Mesendoderm (in vitro differentiated cells): ENCODE data around the gene TM2D1.
"Not testable (repeated sequence)": the region's sequence is repeated elsewhere in the genome, so short reads cannot be mapped to it uniquely, and the experiment has no call there.

ENCODE experiments used
- DNase-seq: peaks from one replicate; pipeline ENCODE4 v3.0.0; 2013
- H2AK5ac ChIP-seq: 2 replicates; pipeline ENCODE4 v1.6.1; 2013; ENCODE audit warnings: low read length, inconsistent platforms
- H2BK120ac ChIP-seq: 2 replicates; pipeline ENCODE4 v1.6.1; 2013; ENCODE audit warnings: low read depth, mild to moderate bottlenecking, low read length, moderate library complexity, mixed read lengths
- H2BK15ac ChIP-seq: replicated peaks from 2 replicates; pipeline ENCODE4 v1.6.1; 2013; ENCODE audit warnings: low read depth, mild to moderate bottlenecking, moderate library complexity
- H2BK5ac ChIP-seq: 2 replicates; pipeline ENCODE4 v1.6.1; 2013; ENCODE audit warnings: low read length, inconsistent platforms
- H3K18ac ChIP-seq: 2 replicates; pipeline ENCODE4 v1.6.1; 2013; ENCODE audit warnings: mild to moderate bottlenecking, low read length, mixed read lengths
- H3K23ac ChIP-seq: one replicate; pipeline ENCODE4 v1.6.1; 2013; ENCODE audit warnings: low read length
- H3K27ac ChIP-seq: 2 replicates; pipeline ENCODE4 v1.5.1; 2013; ENCODE audit warnings: low read depth, mild to moderate bottlenecking, inconsistent platforms, low read length, moderate library complexity
- H3K27me3 ChIP-seq: 2 replicates; pipeline ENCODE4 v1.6.1; 2013; ENCODE audit warnings: low read length, control low read depth, mild to moderate bottlenecking, inconsistent platforms; ENCODE audit not compliant: insufficient read depth, poor library complexity
- H3K36me3 ChIP-seq: 2 replicates; pipeline ENCODE4 v1.6.1; 2013; ENCODE audit warnings: low read length, inconsistent platforms; ENCODE audit not compliant: control insufficient read depth, insufficient read depth
- H3K4ac ChIP-seq: one replicate; pipeline ENCODE4 v1.6.1; 2013; ENCODE audit warnings: low read depth, mild to moderate bottlenecking, low read length, moderate library complexity
- H3K4me1 ChIP-seq: 2 replicates; pipeline ENCODE4 v1.6.1; 2013; ENCODE audit warnings: low read depth, low read length, inconsistent platforms; ENCODE audit not compliant: control insufficient read depth
- H3K4me2 ChIP-seq: 2 replicates; pipeline ENCODE4 v1.6.1; 2013; ENCODE audit warnings: low read length
- H3K4me3 ChIP-seq: 2 replicates; pipeline ENCODE4 v1.5.1; 2013; ENCODE audit warnings: mild to moderate bottlenecking, low read length
- H3K56ac ChIP-seq: one replicate; pipeline ENCODE4 v1.6.1; 2013; ENCODE audit warnings: low read length
- H3K79me1 ChIP-seq: 2 replicates; pipeline ENCODE4 v1.6.1; 2013; ENCODE audit warnings: low read length, inconsistent platforms
- H3K79me2 ChIP-seq: 2 replicates; pipeline ENCODE4 v1.6.1; 2013; ENCODE audit warnings: mild to moderate bottlenecking, low read length; ENCODE audit not compliant: control insufficient read depth, insufficient read depth
- H3K9ac ChIP-seq: 2 replicates; pipeline ENCODE4 v1.6.1; 2013; ENCODE audit warnings: low read length, inconsistent platforms
- H4K5ac ChIP-seq: one replicate; pipeline ENCODE4 v1.6.1; 2013; ENCODE audit warnings: low read length
- H4K8ac ChIP-seq: one replicate; pipeline ENCODE4 v1.6.1; 2013; ENCODE audit warnings: low read depth, mild to moderate bottlenecking, control low read depth, low read length, moderate library complexity
- WGBS: extraction: QIAGEN DNeasy Blood & Tissue Kit; methylation state at CpG from one replicate; pipeline ENCODE4 v1.1.7; 2013; ENCODE audit warnings: low lambda C conversion rate, missing lambda C conversion rate; ENCODE audit not compliant: insufficient coverage; ENCODE audit errors: extremely low coverage; 5-methylcytosine and 5-hydroxymethylcytosine counted together

The TM2D1 gene

GRCh38 chr1:61711257-61711656 is 13.7 kb downstream of the TM2D1 start:
- H4K5ac ChIP-seq, H4K8ac ChIP-seq, H3K4me2 ChIP-seq, H3K4me3 ChIP-seq, H3K79me1 ChIP-seq, H3K9ac ChIP-seq, H2AK5ac ChIP-seq, H3K79me2 ChIP-seq, DNase-seq, H3K27me3 ChIP-seq, H3K56ac ChIP-seq, H3K27ac ChIP-seq, H3K4me1 ChIP-seq, H3K23ac ChIP-seq, H3K36me3 ChIP-seq, H2BK5ac ChIP-seq, H3K18ac ChIP-seq, H2BK15ac ChIP-seq, H3K4ac ChIP-seq, H2BK120ac ChIP-seq: not testable (repeated sequence)
- no CpG with 5 or more reads among the region's 4 CpGs for WGBS

GRCh38 chr1:61709908-61710289 is 15.0 kb downstream of the TM2D1 start:
- DNase-seq: no peak
- H3K79me2 ChIP-seq: no peaks in the 10 kb centered on the region
- H3K18ac ChIP-seq: no peak overlapping the region
- no CpG with 5 or more reads among the region's 2 CpGs for WGBS
- no peak overlapping the region for H3K9ac ChIP-seq
- no peak overlapping the region for H4K8ac ChIP-seq
- H3K27ac ChIP-seq: no peak overlapping the region
- no peak overlapping the region for H2BK15ac ChIP-seq
- no peak overlapping the region for H2AK5ac ChIP-seq
- no peak overlapping the region for H3K4ac ChIP-seq
- H4K5ac ChIP-seq: no peak overlapping the region
- no peaks in the 10 kb centered on the region for H3K27me3 ChIP-seq
- H3K79me1 ChIP-seq: no peaks in the 10 kb centered on the region
- H3K4me3 ChIP-seq: no peak overlapping the region
- no peak overlapping the region for H3K56ac ChIP-seq
- H3K23ac ChIP-seq: no peak overlapping the region
- no peak overlapping the region for H2BK120ac ChIP-seq
- H2BK5ac ChIP-seq: no peak overlapping the region
- no peaks in the 10 kb centered on the region for H3K4me1 ChIP-seq
- no peaks in the 10 kb centered on the region for H3K36me3 ChIP-seq
- no peak overlapping the region for H3K4me2 ChIP-seq

DNA sequence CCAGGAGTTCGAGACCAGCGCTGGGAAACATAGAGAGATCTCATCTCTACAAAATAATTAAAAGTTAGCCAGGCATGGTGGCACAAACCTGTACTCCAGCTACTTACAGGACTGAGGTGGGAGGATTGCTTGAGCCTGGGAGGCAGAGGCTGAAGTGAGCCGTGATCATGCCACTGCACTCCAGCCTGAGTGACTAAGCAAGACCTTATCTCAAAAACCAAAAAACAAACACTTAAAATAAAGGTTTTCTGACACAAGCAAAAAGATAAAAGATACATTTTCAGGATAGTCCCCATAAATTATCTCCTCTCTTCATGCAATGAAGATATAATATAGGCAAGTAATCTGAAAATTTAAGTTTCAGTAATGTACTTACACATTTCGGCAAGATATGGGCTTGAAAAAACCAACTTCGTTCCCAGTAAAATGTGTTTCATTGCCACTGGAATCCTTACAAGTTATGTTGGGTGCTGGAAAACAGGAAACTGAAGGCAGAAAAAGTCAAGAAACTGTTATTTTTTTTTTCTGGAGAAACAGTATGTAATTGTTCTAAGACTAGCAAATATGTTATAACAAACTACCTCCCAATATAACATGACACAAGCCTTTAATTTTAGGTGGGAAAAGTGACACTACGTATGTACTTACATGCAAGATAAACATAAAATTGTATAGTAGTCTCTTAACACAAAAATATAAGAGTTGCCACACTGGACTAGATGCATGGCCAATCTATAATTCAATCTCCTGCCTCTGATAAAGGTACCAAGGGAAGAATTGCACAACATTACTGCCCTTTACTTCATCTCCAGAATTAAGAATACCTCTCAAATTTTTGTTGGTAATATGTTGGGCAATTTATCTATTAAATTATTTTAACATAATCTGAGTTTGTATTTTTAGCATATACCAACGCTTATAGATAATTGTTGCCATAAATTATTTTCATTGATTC is 15.7 kb downstream of the TM2D1 start:
- no peaks in the 10 kb centered on the region for H3K79me2 ChIP-seq
- no peak for DNase-seq
- H2BK15ac ChIP-seq: no peak overlapping the region
- H3K36me3 ChIP-seq: no peaks in the 10 kb centered on the region
- H3K4ac ChIP-seq: no peak overlapping the region
- H3K27me3 ChIP-seq: no peaks in the 10 kb centered on the region
- H2BK120ac ChIP-seq: no peak overlapping the region
- no CpG with 5 or more reads among the region's 7 CpGs for WGBS
- no peaks in the 10 kb centered on the region for H3K4me1 ChIP-seq
- H3K56ac ChIP-seq: no peak overlapping the region
- no peak overlapping the region for H3K4me2 ChIP-seq
- H2BK5ac ChIP-seq: no peak overlapping the region
- H4K5ac ChIP-seq: no peak overlapping the region
- H4K8ac ChIP-seq: no peak overlapping the region
- no peak overlapping the region for H3K4me3 ChIP-seq
- H3K79me1 ChIP-seq: no peaks in the 10 kb centered on the region
- no peak overlapping the region for H3K9ac ChIP-seq
- no peak overlapping the region for H2AK5ac ChIP-seq
- no peak overlapping the region for H3K23ac ChIP-seq
- no peak overlapping the region for H3K18ac ChIP-seq
- no peak overlapping the region for H3K27ac ChIP-seq

- Histone ChIP-seq H3K4me3 (no peak overlapping the region), H3K79me2 (no peaks in the 10 kb centered on the region), H2AK5ac (no peak overlapping the region), H3K4ac (no peak overlapping the region), H3K23ac (no peak overlapping the region), H3K79me1 (no peaks in the 10 kb centered on the region), H2BK15ac (no peak overlapping the region), H3K36me3 (peaks cover 2% of the 10 kb centered on the region), H4K8ac (no peak overlapping the region), H3K56ac (no peak overlapping the region), H4K5ac (no peak overlapping the region), H2BK120ac (no peak overlapping the region), H2BK5ac (no peak overlapping the region), H3K4me1 (no peaks in the 10 kb centered on the region), H3K27me3 (no peaks in the 10 kb centered on the region), H3K27ac (no peak overlapping the region), H3K9ac (no peak overlapping the region), H3K18ac (no peak overlapping the region), H3K4me2 (no peak overlapping the region)
- DNase-seq: no peak
- no CpG with 5 or more reads among the region's 3 CpGs for WGBS
Measured at GRCh38 chr1:61699911-61700851, 24.8 kb downstream of the TM2D1 start.

DNA sequence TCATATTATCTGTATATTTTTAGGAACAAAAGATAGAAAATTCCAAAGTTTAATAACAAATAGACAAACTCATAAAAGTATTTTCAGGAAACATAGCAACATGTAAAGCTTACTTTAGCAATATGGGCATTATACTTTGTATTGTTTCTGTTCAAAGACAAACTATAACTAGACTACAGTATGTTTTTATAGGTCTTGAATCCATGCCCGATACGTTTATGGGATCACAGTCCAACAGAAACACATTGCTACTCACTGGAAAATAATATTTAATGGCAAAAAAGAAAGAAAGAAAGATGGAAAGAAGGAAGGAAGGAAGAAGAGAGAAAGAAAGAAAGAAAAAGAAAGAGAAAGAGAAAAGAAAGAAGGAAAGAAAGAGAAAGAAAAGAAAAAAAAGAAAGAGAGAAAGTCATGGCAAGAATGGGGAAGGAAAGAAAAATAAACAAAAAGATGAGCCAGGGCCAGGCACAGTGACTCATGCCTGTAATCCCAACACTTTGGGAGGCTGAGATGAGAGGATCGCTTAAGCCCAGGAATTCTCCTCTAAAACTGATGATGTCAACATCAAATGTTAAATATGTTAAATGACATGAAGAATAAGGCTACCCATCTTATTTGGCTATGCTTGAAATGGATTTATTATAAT is 32.7 kb downstream of the TM2D1 start:
- WGBS: no CpG with 5 or more reads among the region's 3 CpGs
- no peak overlapping the region for H3K27ac ChIP-seq
- no peak overlapping the region for H3K4me3 ChIP-seq

More for the DNA sequence above, 32.7 kb downstream of the TM2D1 start:
- no peaks in the 10 kb centered on the region for H3K79me2 ChIP-seq
- H2BK5ac ChIP-seq: no peak overlapping the region
- no peak overlapping the region for H3K56ac ChIP-seq
- H2BK120ac ChIP-seq: no peak overlapping the region
- H3K4me2 ChIP-seq: no peak overlapping the region
- H3K9ac ChIP-seq: no peak overlapping the region
- H3K36me3 ChIP-seq: no peaks in the 10 kb centered on the region
- H3K4me1 ChIP-seq: no peaks in the 10 kb centered on the region
- H4K8ac ChIP-seq: no peak overlapping the region
- no peak overlapping the region for H3K23ac ChIP-seq
- no peak overlapping the region for H3K4ac ChIP-seq
- DNase-seq: no peak
- no peak overlapping the region for H3K18ac ChIP-seq
- H2BK15ac ChIP-seq: no peak overlapping the region
- H3K27me3 ChIP-seq: no peaks in the 10 kb centered on the region
- H2AK5ac ChIP-seq: no peak overlapping the region
- no peak overlapping the region for H4K5ac ChIP-seq
- H3K79me1 ChIP-seq: no peaks in the 10 kb centered on the region
